ENCODE measurements around the gene LRRC42. TPM values are rescaled to one million over a fixed set of nuclear protein-coding genes. Genes with fewer than 3 reads are reported as not detected.
A peak's percentile ranks its signal among the peaks of the same experiment; 100 is the strongest.

The LRRC42 gene
- total RNA-seq, 1 donor = 41.9 TPM

DNA sequence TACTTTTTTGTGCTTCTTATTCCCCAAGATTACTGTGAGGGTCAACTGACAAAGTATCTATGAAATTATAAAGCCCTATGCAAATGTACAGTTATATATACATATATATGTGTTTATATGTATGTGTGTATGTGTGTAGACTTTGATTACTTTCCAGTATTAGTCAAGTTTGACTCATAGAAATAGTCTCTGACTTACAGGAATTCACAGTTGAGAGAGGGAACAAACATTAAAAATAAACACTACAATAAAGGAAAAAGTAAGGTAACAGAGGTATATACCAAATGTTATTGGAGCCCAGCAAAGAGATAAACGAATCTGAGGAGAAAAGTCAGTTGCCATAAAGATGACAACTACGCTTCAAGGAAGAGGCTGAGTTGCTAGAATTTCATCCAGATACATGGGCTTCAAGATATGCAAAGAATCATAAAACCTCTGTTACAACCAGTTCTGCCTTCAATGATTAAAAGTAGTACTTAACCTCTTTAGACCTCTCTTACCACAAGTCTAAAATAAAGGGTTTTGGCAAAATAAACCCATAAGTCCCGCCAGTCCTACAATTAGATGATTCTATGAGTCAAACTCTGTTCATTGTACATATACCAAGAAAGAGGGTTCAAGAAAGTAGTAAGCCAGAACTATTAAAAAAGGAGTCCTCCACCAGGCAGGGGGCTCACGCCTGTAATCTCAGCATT, 7.9 kb upstream of the LRRC42 start:
- TF ChIP-seq, protein P1, sequence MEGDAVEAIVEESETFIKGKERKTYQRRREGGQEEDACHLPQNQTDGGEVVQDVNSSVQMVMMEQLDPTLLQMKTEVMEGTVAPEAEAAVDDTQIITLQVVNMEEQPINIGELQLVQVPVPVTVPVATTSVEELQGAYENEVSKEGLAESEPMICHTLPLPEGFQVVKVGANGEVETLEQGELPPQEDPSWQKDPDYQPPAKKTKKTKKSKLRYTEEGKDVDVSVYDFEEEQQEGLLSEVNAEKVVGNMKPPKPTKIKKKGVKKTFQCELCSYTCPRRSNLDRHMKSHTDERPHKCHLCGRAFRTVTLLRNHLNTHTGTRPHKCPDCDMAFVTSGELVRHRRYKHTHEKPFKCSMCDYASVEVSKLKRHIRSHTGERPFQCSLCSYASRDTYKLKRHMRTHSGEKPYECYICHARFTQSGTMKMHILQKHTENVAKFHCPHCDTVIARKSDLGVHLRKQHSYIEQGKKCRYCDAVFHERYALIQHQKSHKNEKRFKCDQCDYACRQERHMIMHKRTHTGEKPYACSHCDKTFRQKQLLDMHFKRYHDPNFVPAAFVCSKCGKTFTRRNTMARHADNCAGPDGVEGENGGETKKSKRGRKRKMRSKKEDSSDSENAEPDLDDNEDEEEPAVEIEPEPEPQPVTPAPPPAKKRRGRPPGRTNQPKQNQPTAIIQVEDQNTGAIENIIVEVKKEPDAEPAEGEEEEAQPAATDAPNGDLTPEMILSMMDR (IDR thresholded peaks at IDR 0.05; ENCODE audit: insufficient read depth, low read length) = no peak
- no peak for DNase-seq (ENCODE audit: low read depth)
- no peak overlapping the region for H3K4me3 ChIP-seq (ENCODE audit: low read depth, low read length)

DNA sequence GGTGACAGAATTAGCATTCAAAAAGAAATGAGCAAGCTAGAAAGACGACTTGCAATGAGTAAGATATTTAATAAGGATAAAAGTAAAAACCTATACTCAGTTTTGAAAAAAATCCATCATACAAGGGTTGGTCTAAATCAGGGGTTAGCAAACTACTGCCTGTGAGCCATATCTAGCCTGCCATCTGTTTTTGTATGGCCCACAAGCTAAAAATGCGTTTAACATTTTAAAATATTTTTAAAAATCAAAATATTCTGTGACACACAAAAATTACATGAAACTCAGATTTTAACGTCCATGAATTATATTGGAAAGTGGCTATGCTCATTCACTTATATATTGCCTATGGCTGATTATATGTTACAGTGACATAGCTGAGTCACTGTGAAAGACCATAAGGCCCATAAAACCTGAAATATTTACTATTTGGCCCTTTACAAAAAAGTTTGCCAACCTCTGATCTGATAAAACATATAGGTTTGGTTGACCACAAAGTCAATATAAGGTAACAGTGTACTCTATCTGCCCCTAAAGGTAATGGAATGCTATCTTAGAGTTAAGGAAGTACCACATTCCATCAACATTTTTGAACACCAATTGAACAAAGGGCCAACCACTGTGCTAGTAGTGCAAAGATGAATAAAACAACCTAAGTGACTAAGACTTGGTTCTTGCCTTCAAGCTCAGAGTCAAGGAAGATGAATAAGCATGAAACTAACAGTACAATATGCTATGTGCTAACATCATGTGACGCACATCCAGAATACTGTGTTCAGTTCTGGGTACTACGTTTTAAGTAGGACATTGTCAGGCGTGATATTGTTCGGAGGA, 3.8 kb upstream of the LRRC42 start:
- no peak for DNase-seq (ENCODE audit: low read depth)
- TF ChIP-seq, protein P1 (IDR thresholded peaks at IDR 0.05; ENCODE audit: insufficient read depth, low read length) = no peak

DNA sequence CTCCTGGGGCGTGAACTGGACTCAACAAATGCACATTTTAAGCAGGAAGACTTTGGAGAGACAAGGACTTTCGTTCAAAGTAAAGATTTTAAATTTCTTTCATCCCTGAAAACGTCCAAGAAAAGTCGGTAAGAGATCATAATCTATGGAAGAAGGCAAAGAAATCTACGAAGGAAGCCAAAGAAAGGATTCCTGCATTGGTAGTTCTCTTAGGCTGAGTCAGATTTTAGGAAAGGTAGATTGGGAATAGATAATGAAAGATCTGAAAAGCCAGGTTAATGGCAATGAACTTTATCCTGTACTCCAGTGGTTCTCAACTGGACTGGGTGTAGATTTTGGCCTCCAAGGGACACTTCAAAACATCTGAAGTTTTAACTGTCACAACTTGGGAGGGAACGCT, 3.1 kb upstream of the LRRC42 start:
- DNase-seq (ENCODE audit: low read depth) = no peak
- TF ChIP-seq, protein P1 (IDR thresholded peaks at IDR 0.05; ENCODE audit: insufficient read depth, low read length) = no peak
- no peak overlapping the region for H3K4me3 ChIP-seq (ENCODE audit: low read depth, low read length)

More for the DNA sequence above, 3.8 kb upstream of the LRRC42 start:
- H3K4me3 ChIP-seq (ENCODE audit: low read depth, low read length) = no peak overlapping the region

DNA sequence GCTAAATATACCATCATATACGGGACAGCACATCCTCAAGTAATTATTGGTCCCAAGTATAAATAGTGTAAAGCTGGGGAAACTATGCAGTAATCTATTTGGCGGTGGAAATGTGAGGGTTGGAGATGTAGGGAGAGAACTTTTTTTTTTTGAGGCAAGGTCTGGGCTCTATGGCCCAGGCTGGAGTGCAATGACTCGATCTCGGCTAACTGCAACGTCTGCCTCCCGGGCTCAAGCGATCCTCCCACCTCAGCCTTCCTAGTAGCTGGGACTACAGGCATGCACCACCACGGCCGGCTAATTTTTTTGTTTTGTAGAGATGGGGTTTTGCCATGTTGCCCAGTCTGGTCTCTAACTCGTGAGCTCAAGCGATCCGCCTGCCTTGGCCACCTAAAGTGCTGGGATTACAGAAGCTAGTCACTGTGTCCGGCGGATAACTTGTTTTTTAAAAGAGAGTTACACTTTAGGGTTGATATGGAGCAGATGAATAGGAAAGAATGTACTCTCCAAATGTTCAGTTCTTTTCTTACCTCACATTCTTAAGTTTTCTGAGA, 2.6 kb upstream of the LRRC42 start:
- no peak for DNase-seq (ENCODE audit: low read depth)
- TF ChIP-seq, protein P1 (IDR thresholded peaks at IDR 0.05; ENCODE audit: insufficient read depth, low read length) = no peak
- no peak overlapping the region for H3K4me3 ChIP-seq (ENCODE audit: low read depth, low read length)

DNA sequence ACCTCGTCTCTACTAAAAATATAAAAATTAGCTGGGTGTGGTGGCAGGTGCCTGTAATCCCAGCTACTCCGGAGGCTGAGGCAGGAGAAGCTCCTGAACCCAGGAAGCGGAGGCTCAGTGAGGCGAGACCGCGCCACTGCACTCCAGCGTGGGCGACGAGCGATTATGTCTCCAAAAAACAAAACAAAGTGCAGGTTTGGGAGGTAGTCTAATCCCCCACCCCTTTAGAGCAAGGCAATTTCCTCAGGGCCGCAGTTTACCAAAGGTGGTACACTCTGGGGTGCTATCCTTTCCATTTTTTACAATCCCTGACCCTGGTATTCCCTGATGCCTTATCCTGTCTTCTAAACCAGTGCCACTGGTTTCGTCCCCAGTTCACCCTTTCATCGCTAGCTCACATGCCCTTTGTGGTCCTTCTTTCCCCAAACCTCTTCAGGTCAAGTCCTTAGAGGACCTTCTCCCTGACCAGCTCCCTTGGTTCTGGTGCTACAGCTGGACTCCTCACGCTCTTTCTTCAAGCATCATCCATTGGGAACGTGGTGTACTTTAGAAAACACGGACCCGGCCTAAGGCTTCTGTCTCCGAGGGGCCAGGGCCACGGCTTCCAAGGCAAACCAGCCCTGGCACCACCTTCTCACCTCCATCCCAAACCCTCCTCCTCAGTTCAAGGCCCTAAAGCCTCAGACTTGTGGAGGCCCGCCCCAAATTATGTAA, 1.5 kb upstream of the LRRC42 start:
- TF ChIP-seq, protein P1 (IDR thresholded peaks at IDR 0.05; ENCODE audit: insufficient read depth, low read length) = no peak
- H3K4me3 ChIP-seq (ENCODE audit: low read depth, low read length) = peak overlapping the region; percentile 99
- DNase-seq (ENCODE audit: low read depth) = no peak

DNA sequence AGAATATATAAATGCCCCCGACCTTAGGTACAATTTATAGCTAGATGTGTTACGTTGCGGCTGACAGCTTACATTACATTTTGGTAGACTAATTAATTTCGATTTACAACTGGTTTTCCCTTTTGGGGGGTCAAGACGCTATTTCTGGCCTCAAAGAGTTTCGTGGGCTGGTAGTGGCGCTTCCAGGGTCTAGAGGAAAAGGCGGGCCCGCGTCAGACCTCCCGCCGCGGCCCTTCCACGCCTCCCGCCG, 1.0 kb upstream of the LRRC42 start:
- no peak for DNase-seq (ENCODE audit: low read depth)
- peak overlapping the region; percentile 99 for H3K4me3 ChIP-seq (ENCODE audit: low read depth, low read length)
- TF ChIP-seq, protein P1 (IDR thresholded peaks at IDR 0.05; ENCODE audit: insufficient read depth, low read length) = no peak

Data from fibroblast of the aortic adventitia (primary cell).